G401.6 (cell line): ENCODE results near the gene GTPBP4.

ENCODE experiments used
- FAIRE-seq: peaks from 2 replicates; lab custom pipeline; 2012; peaks lifted over from hg19 to GRCh38; lab: Jason Lieb, UNC

Gene GTPBP4

DNA sequence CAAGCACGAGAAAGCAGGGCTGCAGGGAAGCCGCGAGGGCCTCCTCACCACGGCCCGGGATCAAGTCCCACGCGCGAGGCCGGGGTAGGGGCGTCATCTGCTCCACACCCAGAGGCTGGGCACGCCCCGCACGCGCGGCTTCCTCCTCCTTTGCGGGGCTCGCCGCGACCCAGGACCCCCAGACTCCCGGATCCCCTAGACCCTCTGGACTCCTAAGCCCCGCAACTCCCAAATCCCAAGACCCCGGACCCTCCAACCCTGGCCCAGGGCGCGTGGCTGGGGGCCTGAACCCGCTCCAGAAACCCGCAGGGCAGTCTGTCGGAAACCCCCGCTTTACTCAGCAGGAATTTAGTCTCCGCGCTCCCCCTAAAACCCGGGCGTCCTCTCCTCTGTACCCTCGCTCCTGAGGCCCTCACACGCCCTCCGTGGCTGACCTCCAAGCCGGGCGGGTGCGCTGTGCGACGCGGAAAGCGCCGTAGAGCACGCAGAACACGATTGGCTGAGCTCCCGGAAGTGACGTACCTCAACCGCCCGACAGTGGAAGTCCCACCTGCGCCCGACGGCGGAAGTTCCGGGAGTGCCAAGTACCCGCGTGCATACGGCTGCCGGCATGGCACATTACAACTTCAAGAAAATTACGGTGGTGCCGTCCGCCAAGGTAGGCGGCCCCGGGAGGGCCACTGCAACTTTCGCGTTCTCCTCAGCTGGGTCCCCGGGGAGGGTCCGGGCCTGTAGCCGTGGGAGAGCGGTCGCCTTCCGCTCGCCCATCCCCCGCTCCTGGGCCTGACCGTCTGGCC is at the start of gene GTPBP4:
Gene GTPBP4 (plus strand): TSS at position 565 of the 797 bp plus-strand sequence. CDS start 46 bp downstream, at position 611.
- FAIRE-seq = peak; percentile 91

DNA sequence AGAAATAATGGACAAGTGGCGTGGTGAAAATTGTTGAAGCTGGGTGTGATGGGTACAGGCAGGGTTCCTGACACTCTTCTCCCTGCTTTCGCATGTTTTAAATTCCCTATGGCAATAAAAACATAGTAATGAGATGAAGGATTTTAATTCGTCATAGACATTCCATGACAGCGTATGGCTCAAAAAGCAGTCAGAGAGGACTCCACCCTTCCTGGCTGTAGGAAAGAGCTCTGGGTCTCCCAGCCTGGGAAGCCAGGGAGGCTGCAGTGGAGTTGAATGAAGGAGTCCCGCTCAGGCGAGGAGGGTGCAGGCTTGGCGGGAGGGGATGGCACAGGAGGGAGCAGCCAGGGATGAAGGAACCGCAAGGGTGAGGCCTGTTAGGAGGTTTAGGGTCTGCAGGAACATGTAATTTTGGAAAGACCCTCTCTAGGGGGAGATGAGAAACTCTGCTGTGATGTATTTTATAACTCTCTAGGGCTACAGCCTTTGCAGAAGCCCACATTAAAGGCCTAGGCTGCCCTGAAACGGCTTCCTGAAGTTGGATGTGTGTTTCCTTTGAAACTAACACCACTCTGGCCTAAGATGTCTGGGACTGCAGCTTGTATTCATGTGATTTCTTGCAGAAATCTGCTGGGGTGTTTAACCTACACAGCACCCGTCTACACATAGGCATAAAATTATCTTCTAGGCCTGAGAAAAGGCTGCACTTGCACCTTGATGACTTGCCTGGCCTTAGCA is 49.1 kb upstream of the GTPBP4 start:
- FAIRE-seq = no peak

DNA sequence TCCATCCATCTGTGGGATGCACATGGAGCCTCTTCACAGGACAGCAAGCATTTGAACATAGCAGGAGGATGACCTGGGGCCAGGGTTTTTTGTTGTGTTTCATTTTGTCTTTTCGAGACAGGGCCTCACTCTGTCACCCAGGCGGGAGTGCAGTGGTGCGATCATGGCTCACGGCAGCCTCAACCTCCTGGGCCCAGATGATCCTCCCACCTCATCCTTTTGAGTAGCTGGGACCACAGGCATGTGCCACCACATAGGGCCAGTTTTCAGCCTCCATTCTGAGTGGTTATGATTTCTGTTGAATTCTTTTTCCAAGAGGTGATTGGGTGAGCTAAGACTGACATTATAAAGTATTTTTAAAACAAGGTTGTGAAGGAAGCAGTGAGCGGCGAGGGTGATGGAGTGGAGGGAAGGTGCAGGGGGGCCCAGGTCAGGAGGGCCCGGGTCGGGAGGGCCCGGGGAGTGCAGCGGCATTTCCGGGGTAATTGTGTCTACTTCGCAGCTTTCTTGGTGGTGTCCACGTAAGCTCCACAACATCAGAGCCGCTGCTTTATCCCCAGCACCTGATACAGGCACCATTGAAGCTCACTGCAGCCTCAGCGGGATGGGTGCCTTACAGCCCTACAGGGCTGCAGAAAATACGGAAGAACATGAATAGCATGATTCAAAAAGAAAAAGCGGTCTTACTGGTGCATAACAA is 44.8 kb upstream of the GTPBP4 start:
- FAIRE-seq = no peak

DNA sequence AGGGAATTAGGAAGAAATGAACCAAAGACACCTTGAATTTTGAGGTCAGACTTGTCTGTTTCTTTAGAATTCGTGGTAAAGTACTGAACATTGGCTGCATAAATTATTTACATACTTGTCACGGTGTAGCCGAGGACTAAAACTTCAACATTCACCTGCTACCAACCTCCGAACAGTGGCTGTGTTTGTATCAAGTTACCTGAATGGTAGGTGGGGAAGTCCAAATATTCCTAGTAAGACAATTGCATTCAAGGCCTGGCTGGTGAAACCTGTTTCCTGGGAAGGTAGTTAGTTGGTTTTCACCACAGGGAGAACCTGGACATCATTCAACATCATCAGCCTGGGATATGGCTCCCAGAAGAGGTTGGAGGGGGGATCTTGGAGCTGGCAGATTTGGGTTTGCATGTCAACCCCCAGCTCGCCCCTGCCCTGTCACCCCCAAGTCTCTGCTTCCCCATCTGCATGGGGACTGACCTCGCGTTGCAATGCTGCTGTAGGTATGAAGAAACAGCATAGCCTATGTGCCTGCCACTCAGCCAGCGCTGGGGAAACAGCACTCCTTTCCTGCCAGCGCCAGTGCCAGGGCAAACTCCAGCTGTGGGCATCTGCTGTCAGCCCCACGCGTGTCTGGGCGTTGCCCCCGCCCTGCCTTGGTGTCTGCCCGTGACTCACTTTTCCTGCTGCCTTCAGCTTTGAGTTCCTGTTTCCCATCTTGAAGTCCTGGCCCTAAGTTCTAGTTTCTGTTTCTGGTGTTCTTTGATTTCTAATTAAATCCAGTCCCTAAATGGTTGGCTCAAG is 44.0 kb upstream of the GTPBP4 start:
- no peak for FAIRE-seq

DNA sequence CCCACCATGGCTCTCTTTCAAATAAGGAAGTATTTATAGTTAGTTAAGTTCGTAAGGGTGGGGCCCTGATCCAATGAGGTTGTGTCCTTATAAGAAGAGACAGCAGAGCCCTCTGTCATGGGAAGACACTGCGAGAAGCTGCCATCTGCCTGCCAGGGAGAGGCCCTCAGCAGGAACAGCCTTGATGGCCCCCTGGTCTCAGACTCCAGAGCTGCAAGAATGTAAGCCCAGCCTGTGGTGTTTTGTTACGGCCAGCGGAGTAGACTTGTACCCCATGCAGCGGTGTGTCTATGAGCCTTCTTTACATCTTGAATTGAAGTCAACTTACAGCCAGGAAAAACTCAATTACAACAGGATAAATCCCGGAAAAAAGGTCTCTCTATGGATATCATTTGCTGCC is 42.5 kb upstream of the GTPBP4 start:
- no peak for FAIRE-seq

DNA sequence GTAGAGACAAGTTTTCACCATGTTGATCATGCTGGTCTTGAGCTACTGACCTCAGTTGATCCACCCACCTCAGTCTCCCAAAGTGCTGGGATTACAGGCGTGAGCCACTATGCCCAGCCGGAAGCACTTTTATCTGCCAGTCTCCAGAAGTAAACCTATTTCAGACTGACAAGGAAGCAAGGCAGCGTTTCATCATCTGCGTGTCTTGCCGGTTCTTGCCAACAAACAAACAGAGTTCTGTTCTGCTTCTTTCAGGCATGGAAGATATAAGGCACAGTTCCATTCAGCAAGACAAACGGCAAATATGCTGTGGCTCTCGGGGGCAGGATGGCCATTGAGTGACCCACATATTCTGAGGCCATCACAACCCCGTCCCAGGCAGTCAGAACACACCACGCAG is 41.2 kb upstream of the GTPBP4 start:
- no peak for FAIRE-seq

DNA sequence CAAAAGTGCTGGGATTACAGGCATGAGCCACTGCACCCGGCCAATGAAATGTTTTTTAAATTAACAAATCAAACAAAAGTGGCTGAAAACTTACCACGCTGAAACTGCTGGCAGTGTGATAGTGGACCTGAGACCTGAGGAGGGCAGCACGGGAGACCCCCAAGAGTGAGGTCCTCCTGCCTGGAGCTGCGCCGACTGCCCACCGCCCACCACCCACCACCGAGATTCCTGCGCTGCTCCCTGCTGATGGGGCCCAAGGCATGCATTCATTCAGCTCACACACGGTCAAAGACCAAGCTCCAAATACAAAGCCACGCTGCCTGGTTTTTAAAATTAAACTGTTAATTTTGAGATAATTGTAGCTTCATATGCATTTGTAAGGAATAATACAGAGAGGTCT is 40.4 kb upstream of the GTPBP4 start:
- FAIRE-seq = no peak

DNA sequence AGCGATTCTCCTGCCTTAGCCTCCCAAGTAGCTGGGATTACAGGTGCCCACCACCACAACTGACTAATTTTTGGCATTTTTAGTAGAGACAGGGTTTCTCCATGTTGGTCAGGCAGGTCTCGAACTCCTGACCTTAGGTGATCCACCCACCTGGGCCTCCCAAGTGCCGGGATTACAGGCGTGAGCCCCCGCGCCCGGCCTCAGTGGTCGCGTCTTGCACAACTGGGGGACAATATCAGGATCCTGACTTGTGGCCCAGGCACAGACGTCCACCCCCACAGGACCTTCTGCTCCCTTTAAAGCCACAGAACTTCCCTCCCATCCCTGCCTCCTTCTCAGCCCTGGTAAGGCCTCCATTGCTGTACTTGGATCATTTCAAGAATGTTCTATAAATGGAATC is 39.9 kb upstream of the GTPBP4 start:
- FAIRE-seq = no peak

DNA sequence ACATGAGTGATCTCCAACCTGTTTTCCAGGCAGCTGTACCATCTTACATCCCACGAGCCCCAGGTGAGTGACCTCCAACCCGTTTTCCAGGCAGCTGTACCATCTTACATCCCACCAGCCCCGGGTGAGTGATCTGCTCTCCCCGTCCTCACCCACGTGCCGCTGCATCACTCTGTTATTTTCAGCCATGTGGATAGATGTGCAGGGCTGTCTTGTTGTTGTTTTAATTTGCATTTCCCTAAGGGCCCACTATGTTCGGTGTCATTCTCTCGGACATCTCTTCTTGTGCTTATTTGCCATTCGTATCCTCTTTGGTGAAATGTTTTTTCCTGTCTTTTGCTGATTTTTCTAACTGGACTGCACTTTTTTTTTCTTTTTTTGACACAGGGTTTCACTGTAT is 38.8 kb upstream of the GTPBP4 start:
- FAIRE-seq = no peak

DNA sequence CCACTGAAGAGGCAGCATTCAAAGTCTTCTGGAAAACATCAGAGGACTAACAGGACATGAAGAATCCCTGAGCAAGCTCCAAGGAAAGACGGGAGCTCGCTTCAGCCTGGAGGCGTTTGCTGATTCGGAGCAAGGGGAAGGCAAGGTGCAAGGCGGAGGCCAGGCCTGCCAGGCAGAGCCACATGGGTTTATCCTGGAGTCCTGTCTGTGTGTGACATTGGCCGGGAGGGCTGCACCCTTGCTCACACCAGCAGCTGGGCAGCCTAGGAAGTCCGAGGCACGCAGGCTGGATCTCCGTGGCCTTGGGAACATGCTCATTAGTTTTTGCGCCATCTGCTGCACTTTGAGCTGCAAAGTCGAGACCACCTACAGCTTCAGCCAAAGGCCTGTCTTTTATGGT is 34.4 kb upstream of the GTPBP4 start:
- no peak for FAIRE-seq

DNA sequence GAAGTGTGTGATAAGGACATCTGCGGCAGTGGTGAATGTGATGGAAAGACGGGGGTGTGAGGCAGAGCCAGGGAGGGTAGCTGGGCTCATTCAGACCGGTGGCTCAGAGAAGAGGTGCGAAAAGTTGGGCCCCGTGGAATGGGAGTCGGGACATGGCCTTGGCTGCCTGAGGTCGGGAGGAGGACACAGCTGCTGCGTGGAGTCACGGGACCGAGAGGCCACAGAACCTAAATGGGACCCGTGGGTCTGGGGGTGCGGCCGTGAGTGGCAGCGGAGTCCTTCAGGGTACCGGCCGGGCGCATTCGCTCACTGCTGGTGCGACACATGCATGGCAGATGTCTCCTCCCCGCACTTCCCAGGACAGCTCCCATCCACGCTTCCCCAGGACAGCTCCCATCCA is 33.8 kb upstream of the GTPBP4 start:
- FAIRE-seq = no peak

DNA sequence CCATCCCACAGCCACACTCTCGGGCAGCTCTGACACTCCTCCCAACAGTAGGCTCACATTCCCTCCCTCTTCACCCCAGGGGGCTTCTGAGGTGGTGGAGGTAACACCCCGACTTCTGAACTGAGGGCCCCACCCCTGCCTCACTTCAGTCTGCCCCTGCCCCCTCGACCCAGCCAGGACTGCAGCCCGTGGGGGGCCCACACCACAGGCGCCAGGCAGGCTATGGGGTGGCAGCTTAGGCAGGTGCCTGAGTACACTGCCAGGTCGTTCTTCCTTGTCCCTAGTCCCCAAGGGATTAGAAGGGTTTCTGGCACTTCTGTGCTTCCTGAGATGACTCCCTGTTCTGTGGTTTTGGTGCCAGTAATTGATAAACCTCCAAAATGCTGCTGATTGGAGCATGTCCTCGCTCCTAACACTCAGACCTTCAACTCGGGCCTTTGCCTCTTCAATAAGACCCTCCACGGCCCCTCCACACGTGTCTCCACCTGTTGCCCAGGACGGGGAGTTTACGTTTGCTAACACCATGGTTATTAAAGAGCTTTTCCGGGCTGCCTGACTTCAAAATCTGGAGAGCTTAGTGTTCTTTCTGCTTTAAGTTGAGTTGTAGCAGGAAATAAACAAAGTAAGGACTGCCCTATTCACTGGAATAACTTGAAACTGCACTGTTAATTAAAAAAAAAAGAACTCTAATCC is 33.0 kb upstream of the GTPBP4 start:
- no peak for FAIRE-seq

DNA sequence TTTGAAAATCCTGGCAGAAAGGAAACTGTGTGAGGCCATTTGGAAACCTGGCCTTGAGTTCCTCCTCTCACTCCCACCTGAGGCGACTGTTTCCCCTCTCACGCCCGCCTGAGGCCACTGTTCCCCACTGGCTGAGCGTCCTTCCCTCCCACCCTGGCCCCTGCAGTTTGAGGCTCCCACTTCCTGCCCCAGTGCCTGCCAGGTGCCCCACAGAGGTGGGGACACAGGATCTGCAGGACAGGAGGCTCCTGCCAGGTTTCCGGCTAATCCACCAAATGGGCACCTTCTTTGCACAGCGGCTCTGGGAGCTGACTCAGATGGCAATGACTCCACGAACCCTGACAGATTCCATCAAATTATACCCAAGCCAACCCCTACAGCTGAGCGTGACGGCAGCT is 32.4 kb upstream of the GTPBP4 start:
- no peak for FAIRE-seq

DNA sequence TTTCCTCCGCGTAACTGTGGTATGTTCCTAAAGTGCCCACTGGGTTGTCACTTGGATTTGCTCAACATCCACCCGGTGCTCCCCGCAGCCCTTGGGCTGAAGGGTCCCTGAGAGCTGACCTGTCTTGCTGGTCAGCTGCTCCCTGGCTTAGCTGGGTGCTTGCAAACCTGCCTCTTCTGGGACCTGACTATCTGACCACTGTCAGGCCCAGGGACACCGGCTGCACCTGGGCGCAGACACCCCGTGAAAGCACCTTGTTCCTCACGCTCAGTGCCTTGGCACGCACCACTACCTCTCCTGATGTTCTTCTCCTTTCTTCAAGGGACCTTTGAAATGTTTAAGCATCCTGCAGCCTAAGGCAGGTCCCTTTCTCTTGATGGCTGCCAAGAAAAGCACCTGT is 30.1 kb upstream of the GTPBP4 start:
- no peak for FAIRE-seq

DNA sequence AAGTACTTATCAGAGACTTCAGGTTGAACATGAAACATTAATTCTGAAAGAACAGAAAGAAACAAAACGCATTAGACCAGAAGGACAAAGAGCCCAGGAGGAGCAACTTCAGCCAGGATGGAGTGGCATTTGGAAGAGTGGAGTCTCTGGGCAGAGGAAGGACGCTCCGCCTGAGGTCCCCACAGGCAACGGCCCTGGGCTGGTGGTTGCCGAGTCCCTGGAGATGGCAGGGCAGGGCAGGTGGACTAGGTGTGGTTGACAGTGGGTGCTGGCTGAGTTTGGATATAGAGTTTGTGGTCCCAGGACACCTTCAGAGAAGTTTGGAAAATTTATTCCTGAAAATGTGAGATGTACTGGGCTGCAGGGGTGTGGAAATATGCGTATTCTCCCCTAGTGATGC is 29.4 kb upstream of the GTPBP4 start:
- no peak for FAIRE-seq

DNA sequence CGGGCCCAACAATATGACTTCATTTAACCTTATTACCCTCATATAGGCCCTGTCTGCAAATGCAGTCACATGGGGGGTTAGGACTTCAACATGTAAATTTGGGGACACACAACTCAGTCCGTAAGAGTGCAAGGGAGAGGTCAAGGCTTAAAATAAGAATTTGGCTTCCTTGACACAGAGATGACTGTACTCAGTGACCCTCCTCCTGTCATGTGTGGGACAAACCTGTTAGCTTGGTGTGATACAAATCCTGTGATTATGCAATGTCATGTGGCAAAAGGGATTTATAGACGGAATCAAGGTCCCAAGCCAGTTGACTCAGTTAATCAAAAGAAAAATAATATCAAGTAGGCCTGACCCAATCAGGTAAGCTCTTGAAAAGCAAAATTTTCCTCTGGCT is 25.9 kb upstream of the GTPBP4 start:
- no peak for FAIRE-seq

DNA sequence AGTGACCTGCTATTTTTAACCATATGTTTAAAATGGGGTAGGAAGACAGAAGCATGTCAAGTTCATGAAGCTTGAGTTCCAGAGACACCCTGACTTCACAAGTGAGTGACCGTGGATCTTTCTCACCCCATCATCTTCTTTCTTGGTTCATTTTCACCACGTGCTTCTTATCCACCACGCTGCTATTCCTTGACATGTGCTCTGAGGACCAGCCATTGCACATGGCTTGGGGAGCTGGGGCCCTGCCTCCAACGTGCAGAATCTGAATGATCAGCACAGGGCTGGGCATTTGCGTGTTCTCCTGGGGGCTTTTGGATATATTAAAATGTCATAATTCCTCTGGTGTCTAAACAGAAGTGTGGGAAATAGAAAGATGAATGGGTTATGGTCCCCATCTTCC is 25.0 kb upstream of the GTPBP4 start:
- no peak for FAIRE-seq

DNA sequence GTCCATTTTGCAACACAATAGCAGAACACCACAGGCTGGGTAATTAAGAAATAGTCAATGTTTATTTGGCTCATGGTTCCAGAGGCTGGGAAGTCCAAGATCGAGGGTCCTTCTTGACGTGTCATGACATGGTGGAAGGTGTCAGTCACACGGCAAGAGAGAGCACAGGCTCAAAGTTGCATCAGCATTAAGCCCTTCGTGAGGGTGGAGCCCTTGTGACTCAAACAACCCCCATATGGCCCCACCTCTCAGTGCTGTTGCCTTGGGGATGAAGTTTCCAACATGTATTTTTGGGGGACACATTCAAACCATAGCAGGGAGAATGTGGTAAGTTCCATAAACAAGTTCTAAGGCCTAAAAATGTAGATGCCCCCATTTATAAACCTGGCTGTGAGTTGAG is 24.6 kb upstream of the GTPBP4 start:
- FAIRE-seq = no peak

DNA sequence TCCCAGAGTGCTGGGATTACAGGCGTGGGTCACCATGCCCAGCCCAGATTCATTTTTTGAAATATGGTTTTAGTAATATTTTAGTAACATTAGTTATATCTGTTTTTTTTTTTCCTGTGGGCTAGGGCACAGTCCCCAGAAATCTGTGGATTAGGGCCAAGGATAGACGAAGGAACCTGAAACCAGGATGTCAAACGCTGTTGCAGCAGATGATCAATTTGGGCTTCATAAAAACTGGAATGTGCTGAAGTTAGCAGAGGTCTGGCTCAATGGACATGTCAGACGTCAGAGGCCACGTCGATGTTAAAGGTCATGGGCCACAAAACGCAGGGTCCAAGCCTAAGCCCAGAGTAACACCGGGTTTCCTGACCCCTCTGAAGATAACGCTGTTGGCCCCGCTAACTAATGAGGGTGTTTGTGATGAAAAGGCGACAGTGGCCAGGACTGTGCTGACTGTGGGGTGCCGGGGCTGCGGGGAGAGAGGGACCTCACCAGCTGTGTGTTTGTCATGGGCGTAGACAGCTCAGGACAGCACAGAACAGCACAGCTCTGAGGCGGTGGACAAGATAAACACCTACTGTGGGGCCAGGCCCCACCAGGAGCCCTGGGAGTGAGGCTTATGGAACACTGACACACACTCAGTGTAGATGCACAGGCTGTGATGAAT is 23.8 kb upstream of the GTPBP4 start:
- no peak for FAIRE-seq

DNA sequence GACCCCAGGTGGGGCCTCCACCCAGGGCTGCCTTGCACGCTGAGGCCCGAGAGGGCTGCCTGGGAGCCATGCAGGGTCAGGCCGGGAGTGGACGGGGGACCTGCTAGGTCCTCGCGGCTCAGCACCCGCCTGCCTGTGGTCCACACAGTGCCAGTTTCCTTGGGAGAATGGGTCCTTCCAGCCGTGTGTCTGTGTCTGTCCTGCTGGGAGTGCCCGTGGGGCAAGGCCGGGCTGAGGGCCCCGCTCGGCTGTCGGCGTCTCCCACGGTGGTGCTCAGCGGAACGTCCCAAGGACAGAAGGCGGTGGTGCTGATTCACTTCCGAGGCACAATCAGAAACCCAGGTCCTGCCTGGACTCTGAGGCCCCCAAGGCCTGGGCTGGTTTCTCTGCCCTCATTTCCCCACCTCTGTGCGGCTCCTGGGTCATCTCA is 23.2 kb upstream of the GTPBP4 start:
- FAIRE-seq = no peak
